MCF 10A (cell line): ENCODE data around the gene PPBP. TPM values are rescaled to one million over a fixed set of nuclear protein-coding genes. Genes with fewer than 3 reads are reported as not detected.
"Not testable (repeated sequence)": the region's sequence is repeated elsewhere in the genome, so short reads cannot be mapped to it uniquely, and the experiment has no call there.

ENCODE experiments used
- BruUV-seq: library from RNA; stranded (reverse); fragments of 400-500 nt; replicated peaks from 2 replicates; lab custom pipeline; 2021; lab: Mats Ljungman, UMichigan
- CTCF ChIA-PET: fragments of 300-600 bp; sonication (Branson Sonifier 250); formaldehyde crosslinking; extraction: SDS; loops from one replicate; lab custom pipeline; 2021; ENCODE audit warnings: antibody characterized with exemption, inconsistent platforms; lab: Yijun Ruan, JAX
- POLR2A ChIA-PET: fragments of 300-600, 350-650 bp; sonication (Branson Sonifier 250); formaldehyde crosslinking; extraction: SDS; loops from one replicate; lab custom pipeline; 2020; ENCODE audit warnings: antibody characterized with exemption, inconsistent platforms; lab: Yijun Ruan, JAX
- DNase-seq: peaks from one replicate; pipeline ENCODE4 v3.0.0-alpha.2; 2018; ENCODE audit not compliant: unreplicated experiment
- H3K27ac Mint-ChIP-seq: one replicate; pipeline ENCODE4 v1.8.0; 2022; ENCODE audit warnings: mild to moderate bottlenecking, low read depth, mixed read lengths; ENCODE audit not compliant: unreplicated experiment
- H3K27me3 Mint-ChIP-seq: one replicate; pipeline ENCODE4 v1.8.0; 2022; ENCODE audit warnings: mixed read lengths; ENCODE audit not compliant: insufficient read depth, unreplicated experiment
- H3K36me3 Mint-ChIP-seq: one replicate; pipeline ENCODE4 v1.8.0; 2022; ENCODE audit warnings: mild to moderate bottlenecking, moderate library complexity, mixed read lengths; ENCODE audit not compliant: insufficient read depth, unreplicated experiment
- H3K4me1 Mint-ChIP-seq: one replicate; pipeline ENCODE4 v1.8.0; 2022; ENCODE audit warnings: mixed read lengths; ENCODE audit not compliant: insufficient read depth, unreplicated experiment
- H3K4me3 Mint-ChIP-seq: one replicate; pipeline ENCODE4 v1.8.0; 2022; ENCODE audit warnings: mild to moderate bottlenecking, moderate library complexity, mixed read lengths; ENCODE audit not compliant: unreplicated experiment
- H3K9me3 Mint-ChIP-seq: one replicate; pipeline ENCODE4 v1.8.0; 2022; ENCODE audit warnings: mixed read lengths; ENCODE audit not compliant: unreplicated experiment
- intact Hi-C: fragments of 100-400 bp; cut with micrococcal nuclease; formaldehyde crosslinking; loops from 2 replicates; pipeline ENCODE4 v1.14.1; 2022
- total RNA-seq: library from RNA; stranded (reverse); gene quantifications from 2 replicates; pipeline ENCODE4 v1.2.3, GENCODE V29; 2022
- TF ChIP-seq, protein P1 (sequence below): fragments of 200-600 bp; IDR thresholded peaks from one replicate; pipeline ENCODE4 v1.8.0; 2022; ENCODE audit warnings: antibody characterized with exemption, mild to moderate bottlenecking; ENCODE audit not compliant: unreplicated experiment

PPBP gene
- total RNA-seq, 1 experiment from 2014 or later: not detected

DNA sequence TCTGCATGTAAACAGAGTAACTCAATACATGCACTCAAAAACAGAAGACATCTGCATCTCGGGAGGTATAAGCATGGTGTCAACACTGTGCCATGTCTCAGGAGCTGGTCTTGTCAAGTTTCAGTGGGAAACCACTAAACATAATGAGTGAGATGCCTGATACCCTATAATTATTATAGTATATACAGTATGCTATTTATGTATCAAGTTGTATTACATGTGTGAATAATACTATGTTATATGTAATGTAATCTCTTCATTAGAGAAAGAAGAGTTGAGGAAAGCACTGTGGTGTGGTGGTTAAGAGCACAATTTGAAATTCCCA is 2.5 kb downstream of the PPBP start:
- Mint-ChIP-seq H3K27ac (no peak overlapping the region), H3K9me3 (no peaks in the 10 kb centered on the region), H3K36me3 (no peaks in the 10 kb centered on the region), H3K27me3 (no peaks in the 10 kb centered on the region), H3K4me3 (no peak overlapping the region), H3K4me1 (no peaks in the 10 kb centered on the region)
- no peak for DNase-seq
- intact Hi-C loops: no loop called here
- POLR2A ChIA-PET: no interaction called here
- CTCF ChIA-PET: no interaction called here
- TF ChIP-seq, protein P1, sequence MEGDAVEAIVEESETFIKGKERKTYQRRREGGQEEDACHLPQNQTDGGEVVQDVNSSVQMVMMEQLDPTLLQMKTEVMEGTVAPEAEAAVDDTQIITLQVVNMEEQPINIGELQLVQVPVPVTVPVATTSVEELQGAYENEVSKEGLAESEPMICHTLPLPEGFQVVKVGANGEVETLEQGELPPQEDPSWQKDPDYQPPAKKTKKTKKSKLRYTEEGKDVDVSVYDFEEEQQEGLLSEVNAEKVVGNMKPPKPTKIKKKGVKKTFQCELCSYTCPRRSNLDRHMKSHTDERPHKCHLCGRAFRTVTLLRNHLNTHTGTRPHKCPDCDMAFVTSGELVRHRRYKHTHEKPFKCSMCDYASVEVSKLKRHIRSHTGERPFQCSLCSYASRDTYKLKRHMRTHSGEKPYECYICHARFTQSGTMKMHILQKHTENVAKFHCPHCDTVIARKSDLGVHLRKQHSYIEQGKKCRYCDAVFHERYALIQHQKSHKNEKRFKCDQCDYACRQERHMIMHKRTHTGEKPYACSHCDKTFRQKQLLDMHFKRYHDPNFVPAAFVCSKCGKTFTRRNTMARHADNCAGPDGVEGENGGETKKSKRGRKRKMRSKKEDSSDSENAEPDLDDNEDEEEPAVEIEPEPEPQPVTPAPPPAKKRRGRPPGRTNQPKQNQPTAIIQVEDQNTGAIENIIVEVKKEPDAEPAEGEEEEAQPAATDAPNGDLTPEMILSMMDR: no peak
- BruUV-seq: no TSS peak

- no peak for DNase-seq
- intact Hi-C loops: no loop called here
- H3K36me3 Mint-ChIP-seq: no peaks in the 10 kb centered on the region
- no peaks in the 10 kb centered on the region for H3K9me3 Mint-ChIP-seq
- BruUV-seq: no TSS peak
- ChIA-PET POLR2A (no interaction called here), CTCF (no interaction called here)
- TF ChIP-seq, protein P1: no peak
- H3K4me1 Mint-ChIP-seq: no peaks in the 10 kb centered on the region
- no peaks in the 10 kb centered on the region for H3K27me3 Mint-ChIP-seq
- no peak overlapping the region for H3K27ac Mint-ChIP-seq
- no peak overlapping the region for H3K4me3 Mint-ChIP-seq
Observed at GRCh38 chr4:73984736-73985527, 3.1 kb downstream of the PPBP start.

DNA sequence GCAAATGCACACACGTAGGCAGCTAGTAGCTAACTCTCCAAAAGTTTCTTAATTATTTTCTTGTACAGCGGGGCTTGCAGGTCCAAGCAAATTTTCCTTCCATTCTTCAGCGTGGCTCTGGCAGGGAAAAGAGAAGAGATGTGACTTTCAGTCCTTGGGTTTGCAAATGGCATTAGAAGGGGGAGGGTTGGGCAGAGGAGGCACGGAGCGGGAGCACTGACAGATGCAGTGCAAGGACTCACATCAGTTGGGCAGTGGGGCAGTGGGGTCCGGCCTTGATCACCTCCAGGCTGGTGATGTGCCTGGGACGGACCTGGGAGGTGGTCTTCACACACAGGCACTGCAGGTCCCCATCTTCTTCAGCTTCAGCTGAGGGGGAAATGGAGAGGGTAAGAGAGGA is 6.8 kb downstream of the PPBP start:
- H3K4me1 Mint-ChIP-seq, POLR2A ChIA-PET, H3K9me3 Mint-ChIP-seq, H3K27me3 Mint-ChIP-seq, H3K27ac Mint-ChIP-seq, DNase-seq, H3K36me3 Mint-ChIP-seq, BruUV-seq, intact Hi-C loops: not testable (repeated sequence)
- CTCF ChIA-PET: interaction anchor here (0.9 kb wide), 1 partner anchor 17 kb away, joined by 3 read pairs; no protein-coding TSS in a partner anchor
- H3K4me3 Mint-ChIP-seq: peak overlapping the region; percentile 57

- ChIA-PET CTCF (interaction anchor here (0.9 kb wide), 1 partner anchor 12 kb away, joined by 3 read pairs; no protein-coding TSS in a partner anchor), POLR2A (no interaction called here)
- DNase-seq: no peak
- intact Hi-C loops: no loop called here
- H3K27me3 Mint-ChIP-seq: no peaks in the 10 kb centered on the region
- H3K4me3 Mint-ChIP-seq: no peak overlapping the region
- BruUV-seq: no TSS peak
- no peaks in the 10 kb centered on the region for H3K36me3 Mint-ChIP-seq
- no peak overlapping the region for H3K27ac Mint-ChIP-seq
- no peaks in the 10 kb centered on the region for H3K9me3 Mint-ChIP-seq
- H3K4me1 Mint-ChIP-seq: peaks cover 9% of the 10 kb centered on the region
- TF ChIP-seq, protein P1: no peak
Observed at GRCh38 chr4:73979407-73979957, 8.5 kb downstream of the PPBP start.
